Limb (tissue), 2 donors: Measurements from ENCODE around the gene TSPAN6.

Source experiments
- DNase-seq, 2 donors: peaks; one replicate each; pipeline ENCODE4 v3.0.0-alpha.2; 2016; ENCODE audit errors: extremely low spot score in 2 of 2

The TSPAN6 gene

GRCh38 chrX:100636321-100636991 lies at the start of gene TSPAN6:
TSS of gene TSPAN6 (minus strand) at chrX:100636806. CDS start at chrX:100636694, 112 bp downstream.
- peak; percentile 87 to 90 for DNase-seq

- no peak for DNase-seq
Observed at GRCh38 chrX:100685997-100686305, 49.3 kb upstream of the TSPAN6 start.

- peak; percentile 63 to 72 for DNase-seq
Observed at GRCh38 chrX:100685284-100685996, 48.8 kb upstream of the TSPAN6 start.

GRCh38 chrX:100682939-100683338 lies 46.3 kb upstream of the TSPAN6 start:
- DNase-seq, result no peak

- no peak for DNase-seq
Observed at GRCh38 chrX:100681599-100681998, 45.0 kb upstream of the TSPAN6 start.

GRCh38 chrX:100680756-100681155 lies 44.1 kb upstream of the TSPAN6 start:
- DNase-seq, result no peak

- peak in 1 of 2 donors; percentile 5 for DNase-seq
Observed at GRCh38 chrX:100677611-100678181, 41.1 kb upstream of the TSPAN6 start.

- no peak for DNase-seq
Observed at GRCh38 chrX:100674705-100675104, 38.1 kb upstream of the TSPAN6 start.

- DNase-seq, result no peak
Observed at GRCh38 chrX:100673397-100673953, 36.9 kb upstream of the TSPAN6 start.

- DNase-seq, result no peak
Observed at GRCh38 chrX:100672966-100673365, 36.4 kb upstream of the TSPAN6 start.

- no peak for DNase-seq
Observed at GRCh38 chrX:100663642-100664041, 27.0 kb upstream of the TSPAN6 start.

- DNase-seq, result no peak
Observed at GRCh38 chrX:100662796-100663195, 26.2 kb upstream of the TSPAN6 start.

GRCh38 chrX:100662170-100662569 lies 25.6 kb upstream of the TSPAN6 start:
- DNase-seq, result no peak

- no peak for DNase-seq
Observed at GRCh38 chrX:100659431-100660137, 23.0 kb upstream of the TSPAN6 start.

GRCh38 chrX:100658941-100659381 lies 22.4 kb upstream of the TSPAN6 start:
- DNase-seq, result no peak

GRCh38 chrX:100654261-100654660 lies 17.7 kb upstream of the TSPAN6 start:
- no peak for DNase-seq

- DNase-seq, result no peak
Observed at GRCh38 chrX:100652266-100652665, 15.7 kb upstream of the TSPAN6 start.

- DNase-seq, result no peak
Observed at GRCh38 chrX:100650841-100651240, 14.2 kb upstream of the TSPAN6 start.

GRCh38 chrX:100649550-100650356 lies 13.1 kb upstream of the TSPAN6 start:
- peak in 1 of 2 donors; percentile 45 for DNase-seq

GRCh38 chrX:100648458-100649417 lies 12.1 kb upstream of the TSPAN6 start:
- peak; percentile 47 to 61 for DNase-seq
